Measurements from ENCODE around the gene PLD4.
A peak's percentile ranks its signal among the peaks of the same experiment; 100 is the strongest.
"Not testable (repeated sequence)": the region's sequence is repeated elsewhere in the genome, so short reads cannot be mapped to it uniquely, and the experiment has no call there.

Gene PLD4, protein sequence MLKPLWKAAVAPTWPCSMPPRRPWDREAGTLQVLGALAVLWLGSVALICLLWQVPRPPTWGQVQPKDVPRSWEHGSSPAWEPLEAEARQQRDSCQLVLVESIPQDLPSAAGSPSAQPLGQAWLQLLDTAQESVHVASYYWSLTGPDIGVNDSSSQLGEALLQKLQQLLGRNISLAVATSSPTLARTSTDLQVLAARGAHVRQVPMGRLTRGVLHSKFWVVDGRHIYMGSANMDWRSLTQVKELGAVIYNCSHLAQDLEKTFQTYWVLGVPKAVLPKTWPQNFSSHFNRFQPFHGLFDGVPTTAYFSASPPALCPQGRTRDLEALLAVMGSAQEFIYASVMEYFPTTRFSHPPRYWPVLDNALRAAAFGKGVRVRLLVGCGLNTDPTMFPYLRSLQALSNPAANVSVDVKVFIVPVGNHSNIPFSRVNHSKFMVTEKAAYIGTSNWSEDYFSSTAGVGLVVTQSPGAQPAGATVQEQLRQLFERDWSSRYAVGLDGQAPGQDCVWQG

DNA sequence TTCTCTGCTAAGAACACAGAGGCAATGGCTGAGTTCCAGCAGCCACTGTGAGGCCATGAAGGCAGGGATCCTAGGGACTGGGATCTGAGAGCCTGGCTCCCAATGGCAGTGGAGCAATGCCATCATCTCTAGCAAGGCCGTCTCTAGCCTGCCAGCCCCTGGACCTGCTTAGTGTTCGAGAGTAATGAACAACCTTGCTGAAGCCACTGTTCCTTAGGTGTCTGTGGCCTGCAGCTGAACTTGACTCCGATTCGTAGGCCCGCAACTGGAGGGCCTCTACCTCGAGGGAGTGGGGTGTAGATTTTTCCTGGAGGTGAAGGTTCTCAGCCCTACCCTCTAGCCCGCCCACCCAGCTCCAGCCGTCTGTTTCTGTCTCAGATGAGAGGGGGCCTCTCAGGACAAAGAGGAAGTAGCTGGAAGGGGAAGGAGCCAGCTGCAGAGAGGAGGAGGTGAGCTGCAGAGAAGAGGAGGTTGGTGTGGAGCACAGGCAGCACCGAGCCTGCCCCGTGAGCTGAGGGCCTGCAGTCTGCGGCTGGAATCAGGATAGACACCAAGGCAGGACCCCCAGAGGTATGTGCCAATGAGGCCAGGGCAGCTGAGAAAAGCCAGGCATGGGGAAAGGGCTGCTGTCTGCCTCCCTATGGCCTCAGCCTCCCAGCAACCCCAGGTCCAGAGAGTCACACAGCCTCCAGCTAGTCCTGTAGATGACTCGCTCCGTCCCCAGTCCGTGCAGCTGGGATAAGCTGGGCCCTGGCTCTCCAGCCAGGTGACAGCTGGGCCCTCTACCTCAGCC lies at the start of gene PLD4:
TSS of gene PLD4 (plus strand) at position 459 of the 793 bp plus-strand sequence. CDS start 2,262 bp downstream, outside the sequence.
- DNase-seq: peak; percentile 35

DNA sequence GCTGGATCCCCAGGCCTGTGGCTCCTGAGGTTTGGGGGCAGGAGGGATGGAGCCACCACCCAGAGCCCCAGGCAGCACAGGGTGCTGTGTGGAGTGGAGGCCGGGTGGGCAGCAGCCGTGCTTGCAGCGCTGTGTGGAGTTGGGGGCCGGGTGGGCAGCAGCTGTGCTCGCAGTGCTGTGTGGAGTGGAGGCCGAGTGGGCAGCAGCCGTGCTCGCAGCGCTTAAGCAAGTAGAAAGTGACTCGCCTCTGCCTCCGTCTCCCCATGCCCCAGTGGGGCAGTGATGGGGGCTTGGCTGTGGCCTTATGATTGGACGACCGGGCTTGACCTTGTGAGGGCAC lies 49.3 kb upstream of the PLD4 start:
- no peak for DNase-seq

DNA sequence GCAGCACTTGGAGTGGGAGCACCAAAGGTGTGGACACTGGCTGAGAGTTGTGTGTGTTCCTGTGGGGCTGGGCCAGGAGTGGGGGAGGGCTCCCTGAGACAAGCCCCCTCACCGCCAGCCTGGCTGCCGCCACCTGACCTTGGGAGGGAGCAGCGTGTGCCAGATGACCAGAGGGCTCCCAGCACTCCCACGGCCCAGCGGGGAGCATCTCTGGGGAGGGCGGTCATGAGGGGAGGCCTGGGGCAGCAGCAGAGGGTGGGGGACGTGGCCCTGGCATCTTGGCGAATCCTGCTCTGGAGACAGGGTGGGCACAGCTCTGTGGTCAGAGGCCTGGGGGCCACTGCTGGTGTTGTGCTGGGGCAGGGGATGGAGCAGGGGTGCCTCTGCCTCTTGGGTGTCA lies 48.9 kb upstream of the PLD4 start:
- no peak for DNase-seq

DNA sequence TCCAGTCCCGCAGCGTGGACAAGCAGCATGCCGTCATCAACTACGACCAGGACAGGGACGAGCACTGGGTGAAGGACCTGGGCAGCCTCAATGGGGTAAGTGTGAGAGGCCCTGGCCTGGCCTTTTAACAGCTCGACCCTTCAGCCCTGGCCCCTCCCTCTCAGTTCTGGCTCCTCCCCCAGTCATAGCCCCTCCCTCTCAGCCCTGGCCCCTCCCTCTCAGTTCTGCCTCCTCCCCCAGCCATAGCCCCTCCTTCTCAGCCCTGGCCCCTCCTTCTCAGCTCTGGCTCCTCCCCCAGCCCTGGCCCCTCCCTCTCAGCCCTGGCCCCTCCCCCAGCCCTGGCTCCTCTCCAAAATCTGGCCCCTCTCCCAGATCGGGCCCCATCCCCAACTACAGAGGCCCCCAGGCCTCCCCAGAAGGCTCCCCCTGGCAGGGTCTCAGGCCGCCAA lies 48.4 kb upstream of the PLD4 start:
- no peak for DNase-seq

DNA sequence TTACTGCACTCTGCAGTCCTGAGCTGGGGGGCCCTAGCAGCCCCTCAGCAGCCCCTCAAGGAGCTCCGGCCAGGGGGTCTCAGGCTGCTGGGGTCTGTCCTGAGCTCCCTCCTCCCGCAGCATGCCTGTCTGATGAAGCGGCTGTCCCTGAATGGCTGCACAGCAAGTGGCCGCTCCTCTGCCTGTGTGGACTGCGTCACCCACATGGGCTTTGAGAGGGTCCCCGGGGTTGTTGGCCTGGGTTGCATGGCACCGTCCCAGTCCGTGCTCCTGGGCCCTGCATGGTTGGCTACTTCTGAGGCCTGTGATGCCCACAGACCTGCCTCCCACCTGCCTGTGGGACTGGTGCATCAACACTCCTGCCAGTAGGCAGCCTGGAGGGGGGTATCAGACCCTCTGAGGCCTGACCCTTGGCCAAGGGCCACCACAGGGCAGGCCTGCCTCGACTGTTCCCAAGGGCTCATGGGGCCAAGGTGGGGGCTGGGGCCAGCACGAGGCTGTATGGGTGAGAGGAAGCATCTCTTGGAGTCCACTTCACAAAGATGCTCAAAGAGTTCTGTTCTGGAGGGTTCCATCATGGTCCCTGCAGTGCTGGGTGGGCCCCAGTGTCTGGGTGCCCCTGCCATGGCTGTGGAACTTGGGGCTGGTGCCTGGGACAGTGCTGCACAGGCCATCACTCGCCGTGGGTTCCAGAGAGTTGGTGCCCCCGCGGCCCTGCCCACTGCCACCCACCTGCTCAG lies 47.4 kb upstream of the PLD4 start:
- no peak for DNase-seq

DNA sequence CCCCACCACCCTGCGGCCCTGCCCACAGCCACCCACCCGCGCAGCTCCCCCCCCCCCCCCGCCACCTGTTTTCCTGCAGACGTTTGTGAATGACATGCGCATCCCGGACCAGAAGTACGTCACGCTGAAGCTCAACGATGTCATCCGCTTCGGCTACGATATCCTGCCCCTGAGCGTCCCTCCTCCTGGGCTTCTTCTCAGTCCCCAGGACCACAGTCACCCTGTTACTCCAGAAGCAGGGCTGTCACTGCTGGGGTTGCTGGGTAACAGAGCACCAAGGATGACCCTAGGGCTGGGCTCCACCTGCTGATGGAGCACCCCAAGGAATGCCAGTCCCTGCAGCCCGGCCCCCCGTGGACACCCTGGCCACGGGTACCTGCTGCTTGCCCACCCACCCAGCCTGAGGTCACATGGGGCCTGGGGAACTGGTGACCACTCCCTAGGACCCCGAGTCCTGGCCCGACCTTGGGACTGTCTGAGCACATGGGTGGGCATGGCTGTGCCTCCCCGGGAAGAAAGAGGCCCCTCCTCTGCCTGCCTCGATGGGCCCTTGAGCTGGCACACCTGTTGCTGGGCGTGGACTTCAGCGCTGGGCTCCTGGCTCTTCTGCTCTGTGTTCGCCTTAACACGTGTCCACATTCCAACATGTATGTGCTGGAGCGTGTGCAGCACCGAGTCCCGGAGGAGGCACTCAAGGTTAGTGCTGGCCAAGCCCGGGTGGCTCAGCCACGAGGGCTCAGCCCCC lies 46.7 kb upstream of the PLD4 start:
- no peak for DNase-seq

DNA sequence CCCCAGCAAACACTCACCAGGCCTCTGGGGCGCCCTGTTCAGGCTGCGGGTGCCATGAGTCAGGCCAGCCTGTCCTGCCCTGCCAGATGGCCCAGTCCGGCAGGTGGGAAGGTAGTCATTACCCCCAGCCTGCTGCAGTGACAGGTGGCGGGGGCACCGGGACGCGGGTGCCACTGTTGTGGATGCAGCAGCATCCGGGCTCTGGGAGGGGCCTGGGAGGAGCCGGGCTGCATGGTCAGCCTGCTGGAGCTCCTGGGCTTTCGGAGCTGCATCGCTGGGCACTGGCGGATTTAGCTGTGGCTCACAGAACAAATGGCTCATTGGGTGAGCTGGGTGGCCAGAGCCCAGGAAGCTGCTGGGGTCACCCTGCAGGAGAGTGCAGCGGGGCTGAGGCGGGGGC lies 46.1 kb upstream of the PLD4 start:
- DNase-seq: no peak

DNA sequence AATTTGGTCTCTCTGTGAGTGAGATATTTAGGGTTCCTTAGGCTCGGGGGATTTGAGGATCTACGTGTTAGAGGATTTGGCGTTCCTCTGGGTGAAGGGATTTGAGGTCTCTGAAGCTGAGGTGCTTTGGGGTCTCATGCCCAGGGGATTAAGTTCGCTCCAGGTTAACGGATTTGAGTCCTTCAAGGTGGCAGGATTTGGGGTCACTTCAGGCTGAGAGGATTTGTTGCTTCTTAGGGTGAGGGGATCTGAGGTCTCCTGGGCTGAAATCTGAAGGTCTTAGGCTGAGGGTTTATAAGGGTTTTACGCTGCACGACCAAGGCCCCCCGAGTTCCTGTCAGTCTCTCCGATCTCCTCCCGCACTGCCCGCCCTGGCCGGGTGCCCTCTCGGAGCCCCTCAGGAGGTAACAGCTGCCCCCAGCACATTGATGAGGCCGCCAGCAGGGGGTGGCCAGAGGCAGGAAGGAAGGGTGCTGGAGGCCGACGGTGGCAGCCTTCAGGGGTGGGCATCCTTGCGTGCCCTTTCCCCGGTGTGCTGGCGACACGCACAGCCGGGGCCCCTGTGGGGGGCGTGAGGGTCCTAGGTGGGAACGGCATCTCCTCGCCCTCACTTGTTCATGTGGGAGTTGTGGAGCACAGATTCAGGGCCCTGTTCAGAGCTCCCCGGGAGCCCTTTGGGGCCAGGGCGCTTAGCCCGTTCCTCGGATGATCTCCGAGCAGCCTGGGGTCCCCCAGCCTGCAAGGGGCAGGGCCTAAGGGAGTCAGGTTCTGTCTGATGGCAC lies 45.3 kb upstream of the PLD4 start:
- no peak for DNase-seq

DNA sequence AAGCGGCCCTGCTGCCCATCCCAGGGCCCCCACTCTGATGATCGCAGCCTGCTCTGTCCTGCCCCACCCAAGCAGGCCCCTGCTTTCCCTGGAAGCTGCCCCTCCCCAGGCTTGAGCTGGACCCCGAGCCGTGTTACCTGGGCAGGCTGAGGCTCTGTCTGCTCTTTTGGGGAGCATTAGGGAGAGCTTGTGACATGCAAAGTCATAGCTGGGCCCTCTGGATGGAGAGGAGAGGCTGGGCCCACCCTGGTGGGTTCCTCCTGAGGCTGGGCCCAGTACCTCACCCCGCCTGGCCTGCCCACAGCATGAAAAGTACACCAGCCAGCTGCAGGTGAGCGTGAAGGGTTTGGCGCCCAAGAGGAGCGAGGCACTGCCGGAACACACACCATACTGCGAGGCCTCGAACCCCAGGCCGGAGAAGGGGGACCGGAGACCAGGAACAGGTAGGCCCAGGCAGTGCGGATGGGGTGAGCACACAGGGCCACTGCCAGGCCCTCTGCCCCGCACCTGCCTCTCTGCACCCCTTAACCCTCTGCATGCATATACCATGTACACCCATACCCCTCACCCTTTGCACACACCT lies 44.6 kb upstream of the PLD4 start:
- no peak for DNase-seq

DNA sequence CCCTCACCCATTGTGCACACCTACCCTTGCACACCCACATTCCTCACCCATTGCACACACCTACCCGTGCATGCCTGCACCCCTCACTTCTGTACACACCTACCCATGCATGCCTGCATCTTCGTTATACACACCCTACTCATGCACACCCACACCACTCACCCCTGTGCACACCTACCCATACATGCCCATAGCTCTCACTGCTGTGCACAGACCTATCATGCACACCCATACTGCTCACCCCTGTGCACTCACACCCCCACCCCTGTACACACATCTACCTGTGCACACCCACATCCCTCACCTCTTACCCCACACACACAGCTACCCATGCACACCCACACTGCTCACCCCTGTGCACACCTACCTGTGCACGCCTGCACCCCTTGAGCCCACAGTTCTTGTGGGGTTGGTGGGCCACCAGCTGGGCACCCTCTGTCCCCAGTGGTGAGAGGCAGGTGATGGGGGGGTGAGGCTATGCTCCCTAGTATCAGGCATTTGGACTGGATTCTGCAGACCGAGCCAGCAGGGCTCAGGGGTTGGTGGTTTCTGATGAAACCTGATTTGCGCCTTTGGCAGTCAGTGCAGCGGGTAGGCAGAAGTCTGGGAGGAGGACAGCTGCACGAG lies 44.0 kb upstream of the PLD4 start:
- no peak for DNase-seq

DNA sequence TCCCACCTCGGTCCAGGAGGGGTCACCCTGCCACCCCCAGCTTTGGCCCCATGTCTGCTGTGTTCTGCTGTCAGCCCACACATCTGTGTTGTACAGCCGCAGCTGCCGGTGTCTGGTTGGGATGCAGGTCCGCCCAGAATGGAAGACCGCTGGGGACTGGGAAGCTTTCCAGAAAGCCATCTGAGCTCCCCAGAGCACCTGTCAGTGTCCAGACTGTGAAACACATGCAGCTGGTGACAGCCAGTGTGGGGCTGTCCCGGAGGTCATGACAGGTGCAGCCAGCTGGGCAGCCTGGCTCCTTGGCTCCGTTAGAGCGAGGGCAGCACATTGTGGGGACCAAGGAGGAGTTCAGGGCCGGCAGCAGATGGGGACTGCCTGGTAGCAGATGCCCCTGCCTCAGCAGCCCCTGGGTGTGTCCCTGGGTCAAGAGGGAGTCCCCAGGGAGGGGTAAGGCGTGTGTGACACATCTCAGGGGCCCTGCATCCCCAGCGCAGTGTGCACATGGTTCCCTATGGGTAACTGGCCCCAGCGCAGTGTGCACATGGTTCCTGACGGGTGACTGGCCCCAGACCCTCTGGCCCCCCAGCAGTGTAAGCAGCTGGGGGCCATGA lies 43.2 kb upstream of the PLD4 start:
- DNase-seq: no peak

DNA sequence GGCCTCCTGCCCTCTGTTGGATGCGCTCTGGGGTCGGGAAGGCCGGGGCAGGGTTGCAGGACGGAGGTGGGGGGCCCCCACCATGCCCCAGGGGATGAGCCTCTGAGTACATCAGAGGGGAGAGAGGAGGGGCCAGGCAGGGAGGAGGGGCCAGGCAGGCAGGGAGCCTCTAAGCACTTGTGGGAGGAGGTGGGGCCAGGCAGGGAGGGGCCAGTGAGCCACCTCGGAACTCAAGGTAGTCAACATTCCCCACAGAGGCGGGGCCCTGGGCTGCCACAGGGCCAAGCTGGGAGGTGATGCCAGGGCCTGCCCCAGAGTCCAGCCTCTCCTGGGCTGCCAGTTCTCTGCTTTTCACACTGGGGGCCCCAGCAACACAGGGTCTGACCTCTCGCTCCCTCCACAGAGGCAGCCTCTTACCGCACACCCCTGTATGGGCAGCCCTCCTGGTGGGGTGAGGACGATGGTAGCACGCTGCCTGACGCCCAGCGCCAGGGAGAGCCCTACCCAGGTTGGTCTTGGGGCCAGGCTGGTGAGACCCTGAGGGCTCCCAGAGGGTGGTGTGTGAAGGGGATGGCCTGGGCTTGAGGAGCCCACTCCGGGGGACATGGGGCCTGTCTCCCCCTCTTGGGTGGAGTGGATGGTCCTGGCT lies 42.2 kb upstream of the PLD4 start:
- DNase-seq: no peak

DNA sequence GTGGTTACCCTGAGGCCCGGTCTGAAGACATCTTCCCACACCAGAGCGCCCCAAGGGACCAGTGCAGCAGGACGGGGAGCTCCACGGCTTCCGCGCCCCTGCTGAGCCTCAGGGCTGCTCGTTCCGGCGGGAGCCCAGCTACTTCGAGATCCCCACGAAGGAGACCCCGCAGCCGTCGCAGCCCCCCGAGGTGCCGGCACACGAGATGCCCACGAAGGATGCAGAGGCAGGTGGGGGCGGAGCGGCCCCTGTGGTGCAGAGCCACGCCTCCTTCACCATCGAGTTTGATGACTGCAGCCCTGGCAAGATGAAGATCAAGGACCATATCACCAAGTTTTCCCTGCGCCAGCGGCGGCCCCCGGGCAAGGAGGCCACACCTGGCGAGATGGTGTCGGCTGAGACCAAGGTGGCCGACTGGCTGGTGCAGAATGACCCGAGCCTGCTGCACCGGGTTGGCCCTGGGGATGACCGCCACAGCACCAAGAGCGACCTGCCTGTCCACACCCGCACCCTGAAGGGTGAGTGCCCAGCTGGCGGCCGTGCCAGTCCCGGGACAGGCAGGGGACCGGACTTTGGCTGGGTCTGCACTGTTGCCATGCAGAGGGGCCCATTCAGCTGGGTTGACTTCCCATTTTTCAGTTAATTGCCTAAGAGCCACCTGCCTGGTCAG lies 41.6 kb upstream of the PLD4 start:
- no peak for DNase-seq

DNA sequence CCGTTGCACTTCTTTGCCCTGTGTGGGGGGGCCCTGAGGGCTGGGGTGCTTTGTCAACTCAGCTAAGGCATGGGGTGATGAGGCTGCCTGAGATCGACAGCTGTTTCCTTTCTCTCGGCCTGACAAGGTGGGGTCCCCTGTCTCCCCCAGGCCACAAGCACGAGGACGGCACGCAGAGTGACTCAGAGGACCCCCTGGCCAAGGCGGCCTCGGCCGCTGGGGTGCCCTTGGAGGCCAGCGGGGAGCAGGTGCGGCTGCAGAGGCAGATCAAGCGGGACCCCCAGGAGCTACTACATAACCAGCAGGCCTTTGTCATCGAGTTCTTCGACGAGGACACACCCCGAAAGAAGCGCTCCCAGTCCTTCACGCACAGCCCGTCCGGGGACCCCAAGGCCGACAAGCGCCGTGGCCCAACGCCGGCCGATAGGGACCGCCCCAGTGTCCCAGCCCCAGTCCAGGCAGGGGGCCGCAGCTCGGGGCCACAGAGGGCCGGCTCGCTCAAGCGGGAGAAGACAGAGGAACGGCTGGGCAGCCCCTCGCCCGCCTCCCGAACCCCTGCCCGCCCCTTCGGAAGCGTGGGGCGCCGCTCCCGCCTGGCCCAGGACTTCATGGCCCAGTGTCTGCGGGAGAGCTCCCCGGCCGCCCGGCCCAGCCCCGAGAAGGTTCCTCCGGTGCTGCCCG lies 40.9 kb upstream of the PLD4 start:
- DNase-seq: no peak

DNA sequence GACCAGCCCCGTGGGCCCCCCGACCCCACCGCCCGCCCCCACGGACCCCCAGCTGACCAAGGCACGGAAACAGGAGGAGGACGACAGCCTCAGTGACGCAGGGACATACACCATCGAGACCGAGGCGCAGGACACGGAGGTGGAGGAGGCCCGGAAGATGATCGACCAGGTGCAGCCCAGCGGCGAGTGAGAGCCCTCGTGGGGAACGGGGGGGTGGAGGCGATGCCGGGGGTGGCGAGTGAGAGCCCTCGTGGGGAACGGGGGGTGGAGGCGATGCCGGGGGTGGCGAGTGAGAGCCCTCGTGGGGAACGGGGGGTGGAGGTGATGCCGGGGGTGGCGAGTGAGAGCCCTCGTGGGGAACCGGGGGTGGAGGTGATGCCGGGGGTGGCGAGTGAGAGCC lies 40.3 kb upstream of the PLD4 start:
- DNase-seq: not testable (repeated sequence)

DNA sequence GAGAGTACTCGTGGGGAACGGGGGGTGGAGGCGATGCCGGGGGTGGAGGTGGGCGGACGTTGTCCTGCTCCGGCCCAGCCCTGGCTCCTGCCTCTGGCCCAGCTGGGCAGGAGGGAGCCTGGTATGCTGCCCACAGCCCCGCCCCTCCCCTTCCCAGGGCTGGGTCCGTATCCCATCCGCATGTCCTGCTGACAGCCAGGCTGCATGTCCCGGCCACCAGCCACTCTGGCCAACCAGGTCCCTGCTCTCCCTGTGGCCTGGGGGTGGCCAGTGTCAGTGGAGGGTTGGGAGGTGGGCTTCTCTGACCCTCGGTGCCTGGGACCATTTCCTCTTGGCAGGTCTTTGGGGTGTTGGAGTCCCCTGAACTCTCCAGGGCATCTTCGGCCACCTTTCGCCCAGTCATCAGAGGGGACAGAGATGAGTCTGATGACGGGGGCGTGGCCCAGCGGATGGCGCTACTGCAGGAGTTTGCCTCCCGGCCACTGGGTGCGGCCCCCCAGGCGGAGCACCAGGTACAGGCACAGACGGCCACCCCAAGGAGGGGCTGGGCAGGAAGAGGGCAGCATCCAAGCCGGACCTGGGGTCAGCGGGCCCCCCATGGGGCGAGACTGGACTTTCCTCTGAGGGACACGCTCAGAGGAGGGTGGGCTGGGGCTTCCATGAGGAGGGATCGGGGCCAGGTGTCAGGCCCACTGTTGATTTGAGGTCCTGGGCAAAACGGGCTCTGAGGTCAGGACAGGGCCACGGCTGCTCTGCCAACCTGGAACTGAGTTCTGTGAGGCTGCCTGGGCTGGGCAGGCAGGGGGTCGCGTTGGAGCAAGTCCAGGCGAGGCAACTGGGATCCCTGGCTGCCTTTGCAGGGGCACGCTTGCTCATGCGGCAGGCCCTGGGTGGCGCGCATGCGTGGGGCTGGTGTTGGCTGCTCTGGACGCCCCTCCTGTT lies 39.4 kb upstream of the PLD4 start:
- no peak for DNase-seq

DNA sequence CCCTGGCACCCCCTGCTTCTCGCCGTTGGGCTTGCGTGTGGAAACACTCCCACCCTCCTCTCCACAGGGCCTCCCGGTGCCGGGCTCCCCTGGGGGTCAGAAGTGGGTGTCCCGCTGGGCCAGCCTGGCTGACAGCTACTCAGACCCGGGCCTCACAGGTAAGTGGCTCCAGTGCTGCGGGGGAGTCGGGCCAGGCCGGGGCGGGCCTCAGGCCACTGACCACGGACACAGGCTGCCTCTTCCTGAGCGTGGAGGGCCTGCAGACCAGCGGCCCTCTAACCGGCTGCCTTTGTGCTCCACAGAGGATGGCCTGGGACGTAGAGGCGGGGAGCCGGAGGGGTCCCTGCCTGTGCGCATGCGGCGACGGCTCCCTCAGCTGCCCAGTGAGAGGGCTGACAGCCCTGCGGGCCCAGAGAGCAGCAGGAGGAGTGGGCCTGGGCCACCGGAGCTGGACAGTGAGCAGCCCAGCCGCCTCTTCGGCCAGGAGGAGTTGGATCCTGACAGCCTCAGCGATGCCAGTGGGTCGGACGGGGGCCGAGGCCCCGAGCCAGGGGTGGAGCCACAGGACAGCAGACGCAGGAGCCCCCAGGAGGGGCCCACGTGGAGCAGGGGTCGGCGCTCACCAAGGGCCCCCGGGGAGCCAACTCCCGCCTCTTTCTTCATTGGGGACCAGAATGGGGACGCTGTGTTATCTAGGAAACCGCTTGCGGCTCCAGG lies 38.5 kb upstream of the PLD4 start:
- DNase-seq: no peak

Data from CD4-positive, alpha-beta T cell treated with Interferon gamma for 1 hour (primary cell).